ENCODE results near the gene ASXL2.
"Not testable (repeated sequence)": the region's sequence is repeated elsewhere in the genome, so short reads cannot be mapped to it uniquely, and the experiment has no call there.

Gene ASXL2

DNA sequence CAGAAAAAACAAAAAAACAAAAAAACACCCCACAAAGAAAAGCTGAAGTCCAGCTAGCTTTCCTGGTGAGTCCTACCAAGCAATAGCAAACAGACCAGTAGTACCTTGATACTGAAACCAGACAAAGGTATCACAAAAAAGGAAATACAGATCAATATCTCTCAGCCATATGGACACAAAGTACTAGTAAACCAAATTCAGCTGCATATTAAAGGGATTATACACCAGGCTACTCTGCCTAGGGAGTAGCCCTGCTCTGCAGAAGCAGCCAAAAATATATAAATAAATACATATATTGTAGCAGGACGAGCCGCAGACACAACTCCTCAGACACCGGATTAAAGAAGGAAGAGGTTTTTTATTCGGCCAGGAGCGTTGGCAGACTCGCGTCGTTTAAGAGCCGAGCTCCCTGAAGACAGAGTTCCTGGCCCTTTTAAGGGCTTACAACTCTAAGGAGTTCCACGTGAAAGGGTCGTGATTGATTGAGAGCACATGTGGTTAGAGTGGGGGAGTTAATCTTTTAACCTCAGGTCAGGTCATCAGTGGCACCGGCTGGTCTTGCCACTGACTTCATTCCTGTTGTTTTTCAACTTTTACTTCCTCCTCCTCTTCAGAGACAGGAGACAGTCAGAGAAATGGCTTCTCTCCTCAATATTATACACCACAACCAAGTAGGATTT is 166.5 kb downstream of the ASXL2 start:
- TF ChIP-seq, protein P1, sequence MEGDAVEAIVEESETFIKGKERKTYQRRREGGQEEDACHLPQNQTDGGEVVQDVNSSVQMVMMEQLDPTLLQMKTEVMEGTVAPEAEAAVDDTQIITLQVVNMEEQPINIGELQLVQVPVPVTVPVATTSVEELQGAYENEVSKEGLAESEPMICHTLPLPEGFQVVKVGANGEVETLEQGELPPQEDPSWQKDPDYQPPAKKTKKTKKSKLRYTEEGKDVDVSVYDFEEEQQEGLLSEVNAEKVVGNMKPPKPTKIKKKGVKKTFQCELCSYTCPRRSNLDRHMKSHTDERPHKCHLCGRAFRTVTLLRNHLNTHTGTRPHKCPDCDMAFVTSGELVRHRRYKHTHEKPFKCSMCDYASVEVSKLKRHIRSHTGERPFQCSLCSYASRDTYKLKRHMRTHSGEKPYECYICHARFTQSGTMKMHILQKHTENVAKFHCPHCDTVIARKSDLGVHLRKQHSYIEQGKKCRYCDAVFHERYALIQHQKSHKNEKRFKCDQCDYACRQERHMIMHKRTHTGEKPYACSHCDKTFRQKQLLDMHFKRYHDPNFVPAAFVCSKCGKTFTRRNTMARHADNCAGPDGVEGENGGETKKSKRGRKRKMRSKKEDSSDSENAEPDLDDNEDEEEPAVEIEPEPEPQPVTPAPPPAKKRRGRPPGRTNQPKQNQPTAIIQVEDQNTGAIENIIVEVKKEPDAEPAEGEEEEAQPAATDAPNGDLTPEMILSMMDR (IDR thresholded peaks at IDR 0.05; ENCODE audit: borderline replicate concordance, insufficient read depth, low read depth, low read length): no peak
- no peak overlapping the region for H3K4me3 ChIP-seq (ENCODE audit: low read depth, low read length)

DNA sequence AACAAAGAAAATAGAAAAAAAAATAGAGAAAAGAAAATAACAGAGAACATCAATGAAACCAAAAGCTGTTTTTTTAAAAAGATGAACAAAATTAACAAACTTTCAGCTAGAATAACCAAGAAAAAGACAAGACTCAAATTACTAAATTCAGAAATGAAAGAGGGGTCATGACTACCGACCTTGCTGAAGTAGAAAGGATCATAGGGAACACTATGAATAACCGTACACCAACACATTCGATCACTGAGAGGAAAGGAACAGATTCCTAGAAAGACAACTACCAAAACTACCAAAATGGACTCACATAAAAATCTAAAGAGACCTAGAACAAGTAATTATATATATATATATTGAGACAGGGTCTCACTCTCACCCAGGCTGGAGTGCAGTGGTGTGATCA is 167.5 kb downstream of the ASXL2 start:
- no peak overlapping the region for H3K4me3 ChIP-seq (ENCODE audit: low read depth, low read length)

DNA sequence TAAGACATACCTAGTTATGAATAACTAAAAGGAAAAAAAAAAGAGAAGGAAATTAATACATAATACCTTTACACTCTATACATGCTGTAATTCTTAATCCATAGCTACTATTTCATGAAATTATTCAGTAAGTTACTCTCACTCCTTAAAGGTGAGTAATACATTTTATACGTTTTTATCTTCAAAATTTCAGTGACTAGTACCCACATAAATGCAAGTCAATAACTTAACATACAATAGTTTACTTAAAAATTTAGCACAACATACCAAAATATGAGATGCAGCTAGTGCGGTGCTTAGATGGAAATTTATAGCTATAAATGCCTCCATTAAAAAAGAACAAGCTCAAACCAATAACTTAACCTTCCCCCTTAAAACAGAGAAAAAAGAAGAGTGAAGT is 168.9 kb downstream of the ASXL2 start:
- H3K4me3 ChIP-seq (ENCODE audit: low read depth, low read length): no peak overlapping the region
- TF ChIP-seq, protein P1 (IDR thresholded peaks at IDR 0.05; ENCODE audit: borderline replicate concordance, insufficient read depth, low read depth, low read length): no peak

More for the DNA sequence above, 167.5 kb downstream of the ASXL2 start:
- TF ChIP-seq, protein P1 (IDR thresholded peaks at IDR 0.05; ENCODE audit: borderline replicate concordance, insufficient read depth, low read depth, low read length): no peak

DNA sequence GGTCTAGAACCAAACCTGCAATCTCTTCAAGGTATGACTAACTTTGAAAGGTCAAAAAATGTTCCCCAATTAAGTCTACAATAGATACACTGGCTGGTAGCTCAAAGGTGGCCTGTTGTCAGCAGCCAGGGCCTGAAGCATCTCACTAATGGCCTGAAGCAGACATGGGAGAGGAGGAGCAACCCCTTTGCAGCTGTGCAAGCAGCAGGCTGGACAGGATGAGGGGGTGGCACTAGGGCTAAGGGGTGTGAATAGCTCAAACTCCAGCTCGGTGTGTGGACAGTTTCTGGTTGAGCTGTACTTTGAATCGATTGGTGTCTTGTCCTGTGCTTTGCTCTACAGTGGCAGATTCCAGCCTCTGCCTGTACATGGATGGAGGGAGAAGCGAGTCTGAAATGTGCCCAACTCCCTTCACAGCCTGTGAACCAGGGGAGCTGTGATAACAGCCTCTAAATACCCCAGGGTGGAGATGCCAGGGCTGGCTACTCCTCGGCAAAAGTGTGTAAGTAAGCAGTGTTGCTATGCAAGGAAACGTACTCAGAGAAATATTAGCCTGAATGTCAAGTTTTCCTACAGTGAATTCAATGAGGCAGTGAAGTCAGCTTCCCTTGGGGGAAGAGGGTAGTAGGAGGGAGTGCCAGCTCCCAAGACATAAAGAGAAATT is 170.2 kb downstream of the ASXL2 start:
- TF ChIP-seq, protein P1 (IDR thresholded peaks at IDR 0.05; ENCODE audit: borderline replicate concordance, insufficient read depth, low read depth, low read length): no peak
- no peak overlapping the region for H3K4me3 ChIP-seq (ENCODE audit: low read depth, low read length)

DNA sequence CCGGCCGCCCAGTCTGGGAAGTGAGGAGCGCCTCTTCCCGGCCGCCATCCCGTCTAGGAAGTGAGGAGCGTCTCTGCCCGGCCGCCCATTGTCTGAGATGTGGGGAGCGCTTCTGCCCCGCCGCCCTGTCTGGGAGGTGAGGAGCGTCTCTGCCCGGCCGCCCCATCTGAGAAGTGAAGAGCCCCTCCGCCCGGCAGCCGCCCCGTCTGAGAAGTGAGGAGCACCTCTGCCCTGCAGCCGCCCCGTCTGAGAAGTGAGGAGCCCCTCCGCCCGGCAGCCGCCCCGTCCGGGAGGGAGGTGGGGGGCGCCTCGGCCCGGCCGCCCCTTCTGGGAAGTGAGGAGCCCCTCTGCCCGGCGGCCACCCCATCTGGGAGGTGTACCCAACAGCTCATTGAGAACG is 172.7 kb downstream of the ASXL2 start:
- H3K4me3 ChIP-seq (ENCODE audit: low read depth, low read length): not testable (repeated sequence)

DNA sequence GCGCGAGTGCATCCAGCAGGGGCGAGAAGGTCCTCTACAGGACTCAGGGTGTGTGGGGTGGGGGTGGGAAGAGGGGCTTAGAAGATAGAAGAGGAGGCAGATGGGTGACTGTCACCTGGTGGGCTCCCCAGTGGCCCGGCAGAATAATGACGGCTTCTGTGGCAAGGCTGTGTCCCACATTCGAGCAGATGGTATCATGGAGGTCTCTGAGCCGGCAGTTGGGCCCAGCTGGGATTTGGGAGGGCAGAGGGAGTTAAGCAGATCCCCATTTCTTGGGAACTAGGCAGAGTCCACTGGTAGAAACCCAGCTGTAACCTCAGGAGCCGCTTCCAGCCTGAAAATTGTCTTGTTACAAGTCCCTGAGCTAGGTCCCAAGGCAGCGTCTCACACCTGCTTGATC is 176.5 kb downstream of the ASXL2 start:
- TF ChIP-seq, protein P1 (IDR thresholded peaks at IDR 0.05; ENCODE audit: borderline replicate concordance, insufficient read depth, low read depth, low read length): no peak
- no peak overlapping the region for H3K4me3 ChIP-seq (ENCODE audit: low read depth, low read length)

DNA sequence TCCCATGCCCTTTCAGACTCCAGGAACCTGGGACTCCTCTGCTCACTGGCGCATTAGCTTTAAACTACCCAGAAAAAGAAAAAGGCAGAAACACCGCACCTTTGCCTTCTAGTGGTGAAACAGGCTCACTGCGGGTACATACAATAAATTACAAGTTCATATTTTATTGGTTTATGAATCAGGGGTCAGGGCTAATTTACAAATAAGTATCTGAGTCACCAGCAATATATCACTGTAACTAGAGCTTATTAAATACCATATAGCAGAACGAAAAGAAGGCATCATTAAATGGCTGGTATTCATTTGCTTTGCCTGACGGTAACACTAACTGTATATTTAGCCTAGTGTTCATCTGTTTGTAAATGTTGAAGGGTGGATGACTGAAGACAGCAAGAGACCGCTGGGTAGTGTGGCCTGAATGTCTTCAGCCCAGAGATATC is 178.0 kb downstream of the ASXL2 start:
- TF ChIP-seq, protein P1 (IDR thresholded peaks at IDR 0.05; ENCODE audit: borderline replicate concordance, insufficient read depth, low read depth, low read length): peak; percentile 72; the same call in 1 of the 2 replicates
- H3K4me3 ChIP-seq (ENCODE audit: low read depth, low read length): no peak overlapping the region
